Prostate gland (tissue), 2 donors: ENCODE results near the gene CAV1. TPM values are rescaled to one million over a fixed set of nuclear protein-coding genes. Genes with fewer than 3 reads are reported as not detected.

Experiments
- DNase-seq: peaks from one replicate; pipeline ENCODE4 v3.0.0-alpha.2; 2019; ENCODE audit warnings: low spot score
- H3K27ac ChIP-seq, 2 donors: fragments of 200-600 bp; sonication (generic); 2 replicates each; pipeline ENCODE4 v1.5.1; 2017 to 2019
- H3K27me3 ChIP-seq: fragments of 200-600 bp; sonication (generic); replicated peaks from 2 replicates; pipeline ENCODE4 v1.5.1; 2019; ENCODE audit not compliant: insufficient read depth
- H3K36me3 ChIP-seq, 2 donors: fragments of 200-600 bp; sonication (generic); 1 replicate in 1 of 2; 2 replicates in 1 of 2; pipeline versions ENCODE4 v1.5.1 to v1.8.1; 2017 to 2019
- H3K4me1 ChIP-seq: fragments of 200-600 bp; sonication (generic); replicated peaks from 2 replicates; pipeline ENCODE4 v1.5.1; 2019
- H3K4me3 ChIP-seq, 2 donors: fragments of 200-600 bp; sonication (generic); 2 replicates each; pipeline ENCODE4 v1.5.1; 2017 to 2019
- H3K9me3 ChIP-seq: fragments of 200-600 bp; sonication (generic); 2 replicates; pipeline ENCODE4 v1.5.1; 2017
- CTCF ChIP-seq, 4 experiments: fragments of 200-600 bp in 2 of 4; fragments of 450-650 bp in 2 of 4; sonication (generic) in 2 of 4; IDR thresholded peaks; 1 replicate in 3 of 4; 2 replicates in 1 of 4; pipeline ENCODE4 v1.5.1; 2016 to 2019; ENCODE audit warnings: antibody characterized with exemption in 4 of 4, mild to moderate bottlenecking in 2 of 4, moderate library complexity in 2 of 4
- POLR2A ChIP-seq: fragments of 450-650 bp; IDR thresholded peaks from one replicate; pipeline ENCODE4 v1.6.1; 2016; ENCODE audit warnings: antibody characterized with exemption, mild to moderate bottlenecking
- POLR2AphosphoS5 ChIP-seq: sonication (generic); formaldehyde crosslinking; IDR thresholded peaks from one replicate; pipeline ENCODE4 v1.6.1; 2017; ENCODE audit warnings: antibody characterized with exemption
- WGBS: methylation state at CpG from one replicate; pipeline ENCODE4 v1.1.5; 2018; 5-methylcytosine and 5-hydroxymethylcytosine counted together
- intact Hi-C: fragments of 100-400 bp; cut with DNase I; formaldehyde crosslinking; loops from one replicate; pipeline ENCODE4 v1.14.2; 2022
- total RNA-seq, 2 donors: library from RNA; depleted of rRNA; stranded (reverse); fragments of >200 nt; gene quantifications; one replicate each; pipeline ENCODE4 v1.1.0, GENCODE V29; 2016

Gene CAV1
- total RNA-seq, 2 donors from 2014 or later: 54.0 to 114 TPM

- no peaks in the 10 kb centered on the region for H3K36me3 ChIP-seq
- no peak overlapping the region for H3K27ac ChIP-seq
- H3K9me3 ChIP-seq: no peaks in the 10 kb centered on the region
- H3K27me3 ChIP-seq: no peaks in the 10 kb centered on the region
- no peak for DNase-seq
- no peaks in the 10 kb centered on the region for H3K4me1 ChIP-seq
- intact Hi-C loops: no loop called here
- TF ChIP-seq POLR2AphosphoS5: no peak
- no peak for TF ChIP-seq CTCF (IDR thresholded peaks at IDR 0.05)
- no peak for TF ChIP-seq POLR2A
- no peak overlapping the region for H3K4me3 ChIP-seq
These were observed 24.5 kb downstream of the CAV1 start for GRCh38 chr7:116549370-116549769.

GRCh38 chr7:116551692-116552091 lies 26.9 kb downstream of the CAV1 start:
- WGBS: 87% methylated on average over 5 of the region's 5 CpGs
- no peaks in the 10 kb centered on the region for H3K9me3 ChIP-seq
- no peak overlapping the region for H3K27ac ChIP-seq
- intact Hi-C loops: no loop called here
- H3K36me3 ChIP-seq: no peaks in the 10 kb centered on the region
- no peaks in the 10 kb centered on the region for H3K27me3 ChIP-seq
- DNase-seq: no peak
- no peaks in the 10 kb centered on the region for H3K4me1 ChIP-seq
- no peak for TF ChIP-seq POLR2A
- TF ChIP-seq CTCF (IDR thresholded peaks at IDR 0.05): no peak
- TF ChIP-seq POLR2AphosphoS5: no peak
- H3K4me3 ChIP-seq: no peak overlapping the region

- Histone ChIP-seq H3K27me3 (no peaks in the 10 kb centered on the region), H3K36me3 (no peaks in the 10 kb centered on the region), H3K27ac (no peak overlapping the region), H3K9me3 (no peaks in the 10 kb centered on the region), H3K4me1 (no peaks in the 10 kb centered on the region), H3K4me3 (no peak overlapping the region)
- intact Hi-C loops: no loop called here
- no peak for DNase-seq
- 59% methylated on average over 1 of the region's 1 CpG for WGBS
- TF ChIP-seq POLR2AphosphoS5 (no peak), CTCF (IDR thresholded peaks at IDR 0.05) (no peak), POLR2A (no peak)
These were observed 27.8 kb downstream of the CAV1 start for GRCh38 chr7:116552602-116553001.

DNA sequence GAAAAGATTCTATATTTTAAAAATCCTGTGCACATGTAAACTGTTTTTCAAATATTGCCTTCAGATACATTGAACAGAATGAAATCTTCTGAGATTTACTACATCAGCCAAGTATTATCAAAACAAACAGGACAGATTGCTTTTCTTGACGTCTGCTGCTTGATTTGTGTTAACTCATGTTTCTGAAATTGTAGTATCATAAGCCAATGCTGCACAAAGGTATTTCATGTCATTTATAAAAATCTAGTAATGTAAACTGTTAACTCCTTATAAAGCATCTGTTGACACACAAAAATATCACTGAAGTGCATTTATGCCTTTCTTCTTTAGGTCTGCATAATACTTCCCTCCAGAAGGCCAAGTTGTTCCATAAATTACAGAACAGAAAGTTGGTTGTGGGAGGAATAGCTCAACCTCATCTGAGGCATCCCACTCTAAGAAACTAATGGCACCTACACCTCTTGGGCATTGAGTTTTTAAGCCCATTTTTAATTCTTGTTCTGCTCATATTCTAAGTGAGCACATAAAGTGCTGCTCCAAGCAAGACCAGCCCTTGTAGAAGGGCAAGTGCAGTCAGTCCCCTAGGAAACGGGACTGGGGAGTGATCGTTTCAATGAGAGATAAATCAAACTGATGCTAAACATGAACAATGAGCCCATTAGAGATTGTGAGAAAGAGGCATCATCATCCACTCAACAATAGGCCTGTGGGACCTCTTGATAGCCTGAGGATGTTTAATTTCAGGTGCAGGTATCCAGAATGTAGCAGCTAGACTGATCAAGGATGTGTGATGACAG lies 28.5 kb downstream of the CAV1 start:
- 63% methylated on average over 3 of the region's 3 CpGs for WGBS
- Histone ChIP-seq H3K27me3 (no peaks in the 10 kb centered on the region), H3K9me3 (no peaks in the 10 kb centered on the region), H3K4me3 (no peak overlapping the region), H3K27ac (no peak overlapping the region), H3K4me1 (no peaks in the 10 kb centered on the region), H3K36me3 (no peaks in the 10 kb centered on the region)
- TF ChIP-seq POLR2AphosphoS5 (no peak), POLR2A (no peak), CTCF (IDR thresholded peaks at IDR 0.05) (no peak)
- no peak for DNase-seq
- intact Hi-C loops: no loop called here

GRCh38 chr7:116554436-116554835 lies 29.6 kb downstream of the CAV1 start:
- no peaks in the 10 kb centered on the region for H3K9me3 ChIP-seq
- intact Hi-C loops: no loop called here
- no peak for TF ChIP-seq POLR2AphosphoS5
- TF ChIP-seq POLR2A: no peak
- TF ChIP-seq CTCF (IDR thresholded peaks at IDR 0.05): no peak
- DNase-seq: no peak
- no peaks in the 10 kb centered on the region for H3K27me3 ChIP-seq
- no peak overlapping the region for H3K4me3 ChIP-seq
- no peak overlapping the region for H3K27ac ChIP-seq
- no peaks in the 10 kb centered on the region for H3K36me3 ChIP-seq
- no peaks in the 10 kb centered on the region for H3K4me1 ChIP-seq
